Kidney epithelial cell (primary cell): ENCODE results near the gene AKT1S1. TPM values are rescaled to one million over a fixed set of nuclear protein-coding genes. Genes with fewer than 3 reads are reported as not detected.

Experiments
- DNase-seq: peaks from one replicate; pipeline ENCODE4 v3.0.0-alpha.2; 2010; ENCODE audit warnings: low read depth
- H3K27me3 ChIP-seq: 2 replicates; pipeline ENCODE4 v1.6.0; 2011; ENCODE audit warnings: low read length; ENCODE audit not compliant: control insufficient read depth, insufficient read depth
- H3K36me3 ChIP-seq: 2 replicates; pipeline ENCODE4 v1.5.1; 2011; ENCODE audit warnings: low read length; ENCODE audit not compliant: control insufficient read depth, insufficient read depth
- H3K4me3 ChIP-seq: 2 replicates; pipeline ENCODE4 v1.5.1; 2011; ENCODE audit warnings: low read depth, mild to moderate bottlenecking, control low read depth, low read length
- total RNA-seq: library from RNA; depleted of rRNA; stranded (reverse); fragments of >200 nt; gene quantifications from 2 replicates; pipeline ENCODE4 v1.2.3, GENCODE V29; 2015
- TF ChIP-seq, protein P1 (sequence below): IDR thresholded peaks from 2 replicates; pipeline ENCODE4 v1.5.1; 2011; ENCODE audit warnings: mild to moderate bottlenecking, moderate library complexity, low read length, control low read depth, inconsistent platforms; ENCODE audit not compliant: insufficient read depth, poor library complexity, severe bottlenecking

Gene AKT1S1
- total RNA-seq, 1 donor from 2014 or later, result 23.2 TPM

DNA sequence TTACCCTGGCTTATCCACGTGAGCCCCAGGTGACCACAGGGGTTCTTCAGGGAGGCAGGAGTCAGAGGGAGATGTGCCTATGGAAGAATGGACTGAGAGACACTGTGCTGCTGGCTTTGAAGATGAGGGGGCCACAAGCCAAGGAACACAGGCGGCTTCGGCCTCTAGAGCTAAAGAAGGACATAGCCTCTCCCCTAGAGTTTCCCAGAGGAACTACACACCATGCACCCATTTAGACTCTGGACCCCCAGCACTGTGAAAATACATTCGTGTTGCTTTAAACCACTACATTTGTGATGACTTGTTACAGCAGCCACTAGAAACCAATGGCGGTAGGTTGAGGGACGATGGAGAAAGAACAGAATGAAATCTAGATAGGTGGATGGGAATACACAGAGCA, 38.1 kb upstream of the AKT1S1 start:
- Histone ChIP-seq H3K27me3 (no peaks in the 10 kb centered on the region), H3K4me3 (no peak overlapping the region), H3K36me3 (peaks cover 2% of the 10 kb centered on the region)
- TF ChIP-seq, protein P1, sequence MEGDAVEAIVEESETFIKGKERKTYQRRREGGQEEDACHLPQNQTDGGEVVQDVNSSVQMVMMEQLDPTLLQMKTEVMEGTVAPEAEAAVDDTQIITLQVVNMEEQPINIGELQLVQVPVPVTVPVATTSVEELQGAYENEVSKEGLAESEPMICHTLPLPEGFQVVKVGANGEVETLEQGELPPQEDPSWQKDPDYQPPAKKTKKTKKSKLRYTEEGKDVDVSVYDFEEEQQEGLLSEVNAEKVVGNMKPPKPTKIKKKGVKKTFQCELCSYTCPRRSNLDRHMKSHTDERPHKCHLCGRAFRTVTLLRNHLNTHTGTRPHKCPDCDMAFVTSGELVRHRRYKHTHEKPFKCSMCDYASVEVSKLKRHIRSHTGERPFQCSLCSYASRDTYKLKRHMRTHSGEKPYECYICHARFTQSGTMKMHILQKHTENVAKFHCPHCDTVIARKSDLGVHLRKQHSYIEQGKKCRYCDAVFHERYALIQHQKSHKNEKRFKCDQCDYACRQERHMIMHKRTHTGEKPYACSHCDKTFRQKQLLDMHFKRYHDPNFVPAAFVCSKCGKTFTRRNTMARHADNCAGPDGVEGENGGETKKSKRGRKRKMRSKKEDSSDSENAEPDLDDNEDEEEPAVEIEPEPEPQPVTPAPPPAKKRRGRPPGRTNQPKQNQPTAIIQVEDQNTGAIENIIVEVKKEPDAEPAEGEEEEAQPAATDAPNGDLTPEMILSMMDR, result peak; percentile 4
- DNase-seq, result no peak

DNA sequence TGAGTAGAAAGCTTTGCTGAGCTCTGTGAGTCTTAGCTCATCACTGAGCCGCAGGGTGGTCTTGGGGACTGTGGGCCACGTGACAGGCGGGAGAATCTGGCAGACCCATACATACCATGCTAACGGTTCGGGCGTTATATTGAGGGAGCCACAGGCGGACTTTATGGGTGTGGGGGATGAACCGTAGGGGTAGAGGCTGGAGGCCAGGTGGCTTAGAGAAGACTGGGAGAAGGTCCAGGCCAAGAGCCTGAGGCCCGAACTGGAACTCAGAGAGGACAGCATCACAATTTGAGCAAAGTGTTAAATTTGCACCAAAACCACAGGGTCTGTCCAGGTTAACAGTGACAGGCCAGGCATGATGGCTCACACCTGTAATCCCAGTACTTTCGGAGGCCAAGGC, 36.6 kb upstream of the AKT1S1 start:
- TF ChIP-seq, protein P1, result no peak
- Histone ChIP-seq H3K4me3 (no peak overlapping the region), H3K36me3 (peaks cover 2% of the 10 kb centered on the region), H3K27me3 (no peaks in the 10 kb centered on the region)
- DNase-seq, result no peak

DNA sequence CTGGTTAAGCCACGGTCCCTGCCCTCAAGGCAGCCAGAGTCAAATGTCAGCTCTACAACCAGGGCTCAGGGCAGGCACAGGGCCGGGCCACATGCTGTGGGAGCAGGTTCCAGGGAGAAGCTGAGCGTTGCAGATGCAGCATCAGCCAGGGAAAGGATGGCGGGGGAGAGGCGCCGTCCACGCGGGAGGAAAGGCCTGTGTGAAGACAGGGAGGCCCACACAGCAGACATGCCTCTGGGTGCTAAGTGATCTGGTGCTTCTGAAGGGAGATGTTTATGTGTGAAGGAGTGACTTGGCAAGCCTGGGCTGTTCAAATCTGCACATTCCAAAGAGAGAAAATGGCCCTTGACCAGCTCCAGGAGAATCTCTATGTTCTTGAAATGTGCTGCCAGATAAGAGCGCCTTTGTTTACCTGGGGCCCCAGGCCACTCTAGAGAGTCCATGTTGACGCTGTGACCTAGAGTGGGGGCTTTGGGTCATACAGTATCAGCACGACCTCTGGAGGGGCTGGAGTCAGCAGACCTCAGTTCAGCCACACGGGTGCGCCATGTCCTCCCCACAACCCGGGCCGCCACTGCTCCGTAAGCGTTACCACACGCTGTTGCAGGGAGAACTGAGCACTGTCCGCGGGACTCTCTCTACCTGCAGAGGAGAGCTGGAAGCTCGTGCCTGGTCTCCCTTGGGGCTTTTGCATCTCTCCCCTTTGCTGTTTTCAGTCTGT, 36.0 kb upstream of the AKT1S1 start:
- TF ChIP-seq, protein P1, result no peak
- H3K4me3 ChIP-seq, result no peak overlapping the region
- no peak for DNase-seq
- H3K27me3 ChIP-seq, result no peaks in the 10 kb centered on the region
- peaks cover 2% of the 10 kb centered on the region for H3K36me3 ChIP-seq

DNA sequence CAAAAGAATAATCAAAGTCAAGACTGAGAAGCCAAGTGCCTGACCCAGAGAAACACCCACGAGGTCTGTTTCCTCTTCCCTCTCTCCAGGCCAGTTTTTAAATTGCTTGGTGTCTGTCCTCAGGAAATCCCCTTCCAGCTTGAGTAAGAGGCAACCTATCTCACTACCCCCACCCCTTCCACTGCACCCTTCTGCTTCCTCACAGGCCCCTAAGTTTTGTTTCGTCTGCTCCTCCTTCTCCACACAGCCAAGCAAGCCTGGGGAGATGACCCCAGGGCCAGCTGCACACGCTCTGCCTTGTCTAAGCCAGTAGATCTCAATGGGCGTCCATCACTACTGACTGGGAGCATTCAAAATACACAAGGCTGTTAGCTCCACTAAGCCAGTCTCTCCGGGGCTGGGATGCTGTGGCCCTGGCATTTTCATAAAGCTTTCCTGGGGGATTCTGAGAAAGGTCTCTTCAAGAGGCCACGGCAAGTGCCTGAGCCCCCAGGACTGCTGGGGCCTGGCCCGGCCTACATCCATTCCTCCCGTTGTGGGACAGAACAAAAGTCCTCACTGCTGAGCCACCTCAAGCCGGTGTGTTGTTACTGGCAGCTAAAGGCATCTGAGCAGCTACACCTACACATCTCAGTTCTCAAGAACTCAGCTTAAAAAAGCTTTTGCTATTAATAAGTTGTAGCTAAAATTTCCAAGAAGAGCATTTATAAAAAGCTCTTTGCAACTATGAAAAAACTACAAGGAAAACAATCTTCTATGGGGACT, 34.4 kb upstream of the AKT1S1 start:
- TF ChIP-seq, protein P1, result no peak
- H3K36me3 ChIP-seq, result peaks cover 2% of the 10 kb centered on the region
- H3K4me3 ChIP-seq, result no peak overlapping the region
- no peak for DNase-seq
- no peaks in the 10 kb centered on the region for H3K27me3 ChIP-seq

DNA sequence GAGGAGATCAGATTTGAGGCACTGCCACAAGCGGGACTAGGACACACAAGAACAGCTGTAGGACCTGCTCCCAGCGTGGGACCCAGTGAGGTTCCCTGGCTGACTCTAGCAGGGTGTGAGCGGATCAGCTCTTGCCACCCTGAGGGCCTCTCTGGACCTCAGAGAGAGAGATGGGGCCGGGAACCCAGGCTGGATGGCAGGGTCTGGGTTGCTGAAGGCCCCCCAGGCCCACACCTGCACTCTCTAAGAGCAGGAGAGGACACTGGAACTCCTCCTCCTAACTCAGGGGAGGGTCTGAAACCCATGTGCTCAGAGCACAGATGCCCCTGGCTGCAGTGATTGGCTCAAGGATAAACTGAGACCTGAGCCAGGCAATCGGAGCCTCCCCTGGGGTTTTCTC, 33.0 kb upstream of the AKT1S1 start:
- TF ChIP-seq, protein P1, result no peak
- Histone ChIP-seq H3K36me3 (no peaks in the 10 kb centered on the region), H3K4me3 (no peak overlapping the region), H3K27me3 (no peaks in the 10 kb centered on the region)
- DNase-seq, result no peak
